ENCODE data around the gene NUTM2F.
"Not testable (repeated sequence)": the region's sequence is repeated elsewhere in the genome, so short reads cannot be mapped to it uniquely, and the experiment has no call there.

Gene NUTM2F

GRCh38 chr9:94315034-94315984, 13.1 kb downstream of the NUTM2F start:
- in situ Hi-C loops (cut with MboI; ENCODE audit: low sequenced_read_pairs): not testable (repeated sequence)

- in situ Hi-C loops (cut with MboI; ENCODE audit: low sequenced_read_pairs): no loop called here
Observed at GRCh38 chr9:94303321-94303720, 25.1 kb downstream of the NUTM2F start.

- in situ Hi-C loops (cut with MboI; ENCODE audit: low sequenced_read_pairs): no loop called here
Observed at GRCh38 chr9:94302426-94302825, 26.0 kb downstream of the NUTM2F start.

GRCh38 chr9:94301583-94301982, 26.9 kb downstream of the NUTM2F start:
- in situ Hi-C loops (cut with MboI; ENCODE audit: low sequenced_read_pairs): no loop called here

GRCh38 chr9:94300470-94301301, 27.8 kb downstream of the NUTM2F start:
- in situ Hi-C loops (cut with MboI; ENCODE audit: low sequenced_read_pairs): no loop called here

GRCh38 chr9:94298949-94299599, 29.4 kb downstream of the NUTM2F start:
- in situ Hi-C loops (cut with MboI; ENCODE audit: low sequenced_read_pairs): no loop called here

GRCh38 chr9:94289691-94290090, 38.8 kb downstream of the NUTM2F start:
- in situ Hi-C loops (cut with MboI; ENCODE audit: low sequenced_read_pairs): no loop called here

GRCh38 chr9:94287877-94288513, 40.4 kb downstream of the NUTM2F start:
- in situ Hi-C loops (cut with MboI; ENCODE audit: low sequenced_read_pairs): no loop called here

- in situ Hi-C loops (cut with MboI; ENCODE audit: low sequenced_read_pairs): no loop called here
Observed at GRCh38 chr9:94286116-94286515, 42.3 kb downstream of the NUTM2F start.

GRCh38 chr9:94281101-94281500, 47.3 kb downstream of the NUTM2F start:
- in situ Hi-C loops (cut with MboI; ENCODE audit: low sequenced_read_pairs): no loop called here

- in situ Hi-C loops (cut with MboI; ENCODE audit: low sequenced_read_pairs): no loop called here
Observed at GRCh38 chr9:94280409-94280989, 47.9 kb downstream of the NUTM2F start.

GRCh38 chr9:94277885-94278536, 50.4 kb downstream of the NUTM2F start:
- in situ Hi-C loops (cut with MboI; ENCODE audit: low sequenced_read_pairs): no loop called here

- in situ Hi-C loops (cut with MboI; ENCODE audit: low sequenced_read_pairs): not testable (repeated sequence)
Observed at GRCh38 chr9:94277029-94277428, 51.4 kb downstream of the NUTM2F start.

- in situ Hi-C loops (cut with MboI; ENCODE audit: low sequenced_read_pairs): no loop called here
Observed at GRCh38 chr9:94270009-94270408, 58.4 kb downstream of the NUTM2F start.

GRCh38 chr9:94269264-94269663, 59.2 kb downstream of the NUTM2F start:
- in situ Hi-C loops (cut with MboI; ENCODE audit: low sequenced_read_pairs): no loop called here
